ENCODE data around the gene POLR2L. TPM values are rescaled to one million over a fixed set of nuclear protein-coding genes. Genes with fewer than 3 reads are reported as not detected.
A peak's percentile ranks its signal among the peaks of the same experiment; 100 is the strongest.

Gene POLR2L
- total RNA-seq (2021) (88.7 and 117 TPM in 2 replicates), Bru-seq, nascent RNA (percentile 63 among the genes with signal in this experiment), BruChase-seq, experiment 1, labeled RNA remaining after a 2-hour chase (percentile 57 among the genes with signal in this experiment), BruChase-seq, experiment 2, labeled RNA remaining after a 6-hour chase (percentile 69 among the genes with signal in this experiment)
- long read RNA-seq, transcript POLR2L-201 (2 exons, 892 nt) = major isoform, 218 of 224 reads
- long read RNA-seq, partial matches to known transcripts = 0 of 224 reads
- long read RNA-seq, other reads (novel, unspliced or antisense) = 6 of 224 reads

DNA sequence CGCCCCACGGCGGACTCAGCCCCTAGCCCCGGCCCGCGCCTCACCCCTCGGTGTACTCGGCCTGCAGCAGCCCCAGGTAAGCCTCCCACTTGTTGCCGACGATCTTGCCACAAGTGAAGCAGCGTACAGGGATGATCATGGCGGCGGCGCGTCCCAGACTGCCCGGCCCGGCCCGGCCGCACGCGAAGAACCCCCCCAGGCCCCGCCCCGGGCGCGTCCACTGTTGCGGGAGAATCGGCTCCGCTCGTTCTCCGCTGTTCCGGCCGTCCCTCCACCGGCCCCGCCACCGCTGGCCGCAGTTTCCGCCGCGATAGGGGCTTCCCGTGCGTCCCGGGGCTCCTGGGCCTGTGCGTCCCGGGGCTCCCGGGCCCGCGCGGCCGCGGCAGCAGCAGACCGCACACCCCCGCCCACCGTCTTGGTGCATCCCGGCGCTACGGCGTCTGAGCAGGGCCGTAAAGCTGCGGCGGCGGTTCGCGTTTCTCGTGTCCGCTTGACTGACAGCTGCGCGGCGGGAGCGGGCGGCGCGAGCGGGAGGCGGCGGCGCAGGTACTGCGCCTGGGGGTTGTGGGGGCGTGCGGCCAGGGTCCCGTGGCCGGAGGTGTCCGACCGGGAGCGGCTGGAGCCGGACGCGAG lies at the start of gene POLR2L, which contains the start of gene TSPAN4:
TSS of gene POLR2L (minus strand) at position 160 of the 633 bp plus-strand sequence. CDS start at position 139, 21 bp downstream.
TSS of gene TSPAN4 (plus strand) at position 483 of the 633 bp plus-strand sequence. CDS start 7,453 bp downstream, outside the sequence.
- peak within 1 kb of the TSS; percentile 99 for H3K4me3 ChIP-seq (ENCODE audit: low read depth, low read length, poor library complexity, severe bottlenecking)
- H3K27ac ChIP-seq (ENCODE audit: low read depth, low read length, poor library complexity, severe bottlenecking) = peak within 1 kb of the TSS; percentile 100
- POLR2A ChIA-PET (ENCODE audit: low non-redundant PET) = interaction anchor here (0.6 kb wide), 1 partner anchor 25 kb away, joined by 6 read pairs; no protein-coding TSS in a partner anchor
- intact Hi-C loops (cut with micrococcal nuclease; ENCODE audit: unreplicated experiment) = no loop called here
- peaks cover 13% of the 10 kb centered on the region for H3K4me1 ChIP-seq (ENCODE audit: insufficient read depth, low read length, poor library complexity, severe bottlenecking)
- CTCF ChIA-PET = no interaction called here
- H3K27me3 ChIP-seq (replicated peaks; ENCODE audit: insufficient read depth, low read depth, low read length, poor library complexity) = no peaks in the 10 kb centered on the region
- H3K9me3 ChIP-seq (ENCODE audit: low read depth, low read length, poor library complexity, severe bottlenecking) = no peaks in the 10 kb centered on the region
- DNase-seq (ENCODE audit: low spot score) = peak; percentile 92
- no TSS peak for BruUV-seq (replicated peaks)
- H3K36me3 ChIP-seq (ENCODE audit: insufficient read depth, low read length, poor library complexity, severe bottlenecking) = peaks cover 15% of the 10 kb centered on the region
- no peak for TF ChIP-seq EZH2 (IDR thresholded peaks at IDR 0.05; ENCODE audit: borderline replicate concordance, low read depth, low read length, poor library complexity, severe bottlenecking)
- TF ChIP-seq, protein P1, sequence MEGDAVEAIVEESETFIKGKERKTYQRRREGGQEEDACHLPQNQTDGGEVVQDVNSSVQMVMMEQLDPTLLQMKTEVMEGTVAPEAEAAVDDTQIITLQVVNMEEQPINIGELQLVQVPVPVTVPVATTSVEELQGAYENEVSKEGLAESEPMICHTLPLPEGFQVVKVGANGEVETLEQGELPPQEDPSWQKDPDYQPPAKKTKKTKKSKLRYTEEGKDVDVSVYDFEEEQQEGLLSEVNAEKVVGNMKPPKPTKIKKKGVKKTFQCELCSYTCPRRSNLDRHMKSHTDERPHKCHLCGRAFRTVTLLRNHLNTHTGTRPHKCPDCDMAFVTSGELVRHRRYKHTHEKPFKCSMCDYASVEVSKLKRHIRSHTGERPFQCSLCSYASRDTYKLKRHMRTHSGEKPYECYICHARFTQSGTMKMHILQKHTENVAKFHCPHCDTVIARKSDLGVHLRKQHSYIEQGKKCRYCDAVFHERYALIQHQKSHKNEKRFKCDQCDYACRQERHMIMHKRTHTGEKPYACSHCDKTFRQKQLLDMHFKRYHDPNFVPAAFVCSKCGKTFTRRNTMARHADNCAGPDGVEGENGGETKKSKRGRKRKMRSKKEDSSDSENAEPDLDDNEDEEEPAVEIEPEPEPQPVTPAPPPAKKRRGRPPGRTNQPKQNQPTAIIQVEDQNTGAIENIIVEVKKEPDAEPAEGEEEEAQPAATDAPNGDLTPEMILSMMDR (conservative IDR thresholded peaks at IDR 0.05; ENCODE audit: low read depth, low read length) = no peak

DNA sequence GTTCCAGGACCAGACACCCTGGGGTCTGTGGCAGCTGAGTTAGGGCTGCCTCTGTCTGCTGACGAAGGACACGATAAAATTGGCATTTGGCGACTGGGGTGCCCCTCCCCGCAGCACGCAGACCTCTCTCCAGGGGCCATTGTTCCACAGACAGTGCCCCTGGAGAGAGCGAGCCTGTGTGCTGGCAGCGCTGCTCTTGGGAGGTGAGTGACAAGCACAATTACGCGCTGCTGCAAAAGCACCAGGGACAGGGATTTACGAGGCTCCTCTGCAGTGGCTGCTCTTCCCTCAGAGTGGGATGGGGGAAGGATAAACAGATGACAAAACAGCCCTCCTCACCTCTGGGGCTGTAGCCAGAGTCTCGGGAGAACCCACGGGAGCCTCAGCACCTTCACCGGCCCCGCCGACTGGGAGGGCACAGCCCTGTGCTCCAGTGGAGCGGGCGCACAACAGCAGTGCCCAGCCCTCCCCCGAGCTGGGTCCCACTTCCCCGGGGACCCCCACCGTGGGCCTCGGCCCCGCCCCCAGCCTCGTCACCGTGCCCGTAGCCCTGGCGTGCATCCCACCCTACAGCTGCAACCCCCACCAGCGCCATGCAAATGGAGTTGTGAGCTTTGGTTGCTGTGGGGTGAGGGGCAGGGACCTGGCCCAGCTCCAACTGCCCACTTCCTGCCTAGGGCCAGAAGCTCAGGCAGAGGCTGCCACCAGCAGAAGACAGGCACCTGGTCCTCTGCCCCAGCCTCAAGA lies 48.6 kb upstream of the POLR2L start:
- TF ChIP-seq EZH2 (IDR thresholded peaks at IDR 0.05; ENCODE audit: borderline replicate concordance, low read depth, low read length, poor library complexity, severe bottlenecking) = no peak
- TF ChIP-seq, protein P1 (conservative IDR thresholded peaks at IDR 0.05; ENCODE audit: low read depth, low read length) = no peak

DNA sequence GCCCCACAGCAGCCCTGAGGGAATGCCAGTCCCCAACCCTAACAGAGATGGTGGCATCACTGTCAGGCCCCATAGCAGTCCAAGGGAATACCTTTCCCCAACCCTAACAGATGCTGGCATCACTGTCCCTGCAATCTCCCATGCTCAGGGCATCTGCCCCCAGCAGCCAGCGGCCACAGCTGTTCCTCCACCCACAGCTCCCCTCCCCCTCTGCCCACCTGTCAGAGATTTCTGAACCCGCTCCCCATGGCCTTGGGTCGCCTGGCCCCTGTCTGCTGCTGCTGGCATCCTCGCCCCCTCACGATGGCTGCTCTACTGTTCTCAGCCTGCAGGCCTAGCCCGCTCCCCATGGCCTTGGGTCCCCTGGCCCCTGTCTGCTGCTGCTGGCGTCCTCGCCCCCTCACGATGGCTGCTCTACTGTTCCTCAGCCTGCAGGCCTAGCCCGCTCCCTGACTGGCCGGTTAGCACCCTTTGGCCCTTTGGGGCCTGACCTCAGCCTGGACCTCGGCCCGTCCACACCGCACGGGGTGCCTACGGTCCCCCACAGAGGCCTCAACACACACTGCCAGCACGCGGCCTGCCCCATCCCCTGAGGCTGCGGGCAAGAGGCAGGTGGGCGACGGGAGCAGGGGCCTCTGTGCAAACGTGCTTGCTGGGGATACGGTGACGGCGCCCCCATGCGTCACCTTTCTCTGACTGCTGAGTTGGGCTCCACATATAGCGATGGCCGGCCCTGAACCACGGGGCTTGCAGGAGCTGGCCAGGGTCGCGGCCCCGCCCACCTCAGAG lies 47.6 kb upstream of the POLR2L start:
- peak overlapping the region; percentile 53 for H3K27ac ChIP-seq (ENCODE audit: low read depth, low read length, poor library complexity, severe bottlenecking)
- no peaks in the 10 kb centered on the region for H3K36me3 ChIP-seq (ENCODE audit: insufficient read depth, low read length, poor library complexity, severe bottlenecking)
- BruUV-seq (replicated peaks) = no TSS peak
- peaks cover 18% of the 10 kb centered on the region for H3K4me1 ChIP-seq (ENCODE audit: insufficient read depth, low read length, poor library complexity, severe bottlenecking)
- no peak overlapping the region for H3K4me3 ChIP-seq (ENCODE audit: low read depth, low read length, poor library complexity, severe bottlenecking)
- H3K9me3 ChIP-seq (ENCODE audit: low read depth, low read length, poor library complexity, severe bottlenecking) = no peaks in the 10 kb centered on the region
- H3K27me3 ChIP-seq (replicated peaks; ENCODE audit: insufficient read depth, low read depth, low read length, poor library complexity) = no peaks in the 10 kb centered on the region
- TF ChIP-seq, protein P1 (conservative IDR thresholded peaks at IDR 0.05; ENCODE audit: low read depth, low read length) = no peak
- no peak for TF ChIP-seq EZH2 (IDR thresholded peaks at IDR 0.05; ENCODE audit: borderline replicate concordance, low read depth, low read length, poor library complexity, severe bottlenecking)
- intact Hi-C loops (cut with micrococcal nuclease; ENCODE audit: unreplicated experiment) = no loop called here
- POLR2A ChIA-PET (ENCODE audit: low non-redundant PET) = no interaction called here
- CTCF ChIA-PET = no interaction called here
- no peak for DNase-seq (ENCODE audit: low spot score)

More for the DNA sequence above, 48.6 kb upstream of the POLR2L start:
- Histone ChIP-seq H3K4me1 (ENCODE audit: insufficient read depth, low read length, poor library complexity, severe bottlenecking) (peaks cover 18% of the 10 kb centered on the region), H3K27ac (ENCODE audit: low read depth, low read length, poor library complexity, severe bottlenecking) (peak overlapping the region; percentile 53), H3K36me3 (ENCODE audit: insufficient read depth, low read length, poor library complexity, severe bottlenecking) (no peaks in the 10 kb centered on the region), H3K9me3 (ENCODE audit: low read depth, low read length, poor library complexity, severe bottlenecking) (no peaks in the 10 kb centered on the region), H3K4me3 (ENCODE audit: low read depth, low read length, poor library complexity, severe bottlenecking) (no peak overlapping the region), H3K27me3 (replicated peaks; ENCODE audit: insufficient read depth, low read depth, low read length, poor library complexity) (no peaks in the 10 kb centered on the region)
- ChIA-PET CTCF (no interaction called here), POLR2A (ENCODE audit: low non-redundant PET) (interaction anchor here (0.7 kb wide), 1 partner anchor 16 kb away, joined by 3 read pairs; no protein-coding TSS in a partner anchor)
- BruUV-seq (replicated peaks) = no TSS peak
- intact Hi-C loops (cut with micrococcal nuclease; ENCODE audit: unreplicated experiment) = no loop called here
- DNase-seq (ENCODE audit: low spot score) = peak; percentile 79

Data from A673 (cell line).